ENCODE data around the gene TBC1D22B.

DNA sequence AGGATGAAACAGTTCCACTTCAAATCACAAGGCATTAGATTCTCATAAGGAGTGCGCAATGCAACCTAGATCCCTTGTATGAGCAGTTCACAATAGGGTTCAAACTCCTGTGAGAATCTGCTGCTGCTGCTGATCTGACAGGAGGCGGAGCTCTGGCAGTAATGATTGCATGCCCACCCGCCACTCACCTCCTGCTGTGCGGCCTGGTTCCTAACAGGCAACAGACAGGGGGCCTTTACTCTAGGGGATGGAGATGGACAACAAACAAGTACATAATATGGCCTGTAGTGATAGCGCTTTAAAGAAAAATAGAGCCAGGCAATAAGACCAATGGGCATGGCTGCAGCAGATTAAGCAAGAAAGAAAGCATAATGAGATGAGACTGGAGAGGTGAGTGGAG lies 2.7 kb upstream of the TBC1D22B start:
- TF ChIP-seq CTCF (conservative IDR thresholded peaks at IDR 0.05; ENCODE audit: low read depth, low read length) (no peak), EZH2 (IDR thresholded peaks at IDR 0.05; ENCODE audit: borderline replicate concordance, low read depth, low read length, poor library complexity, severe bottlenecking) (no peak)

Data from A673 (cell line).